ENCODE results near the gene ZRANB1. TPM values are rescaled to one million over a fixed set of nuclear protein-coding genes. Genes with fewer than 3 reads are reported as not detected.

ZRANB1 gene
- total RNA-seq, 1 donor from 2014 or later = 20.8 TPM

- no peak for DNase-seq (ENCODE audit: low read depth in 2 of 2)
These were observed 23.0 kb upstream of the ZRANB1 start for GRCh38 chr10:124918906-124919305.

GRCh38 chr10:124921261-124921660 lies 20.7 kb upstream of the ZRANB1 start:
- no peak for DNase-seq (ENCODE audit: low read depth in 2 of 2)

- no peak for DNase-seq (ENCODE audit: low read depth in 2 of 2)
These were observed 18.2 kb upstream of the ZRANB1 start for GRCh38 chr10:124923684-124924083.

- DNase-seq (ENCODE audit: low read depth in 2 of 2) = no peak
These were observed 15.4 kb upstream of the ZRANB1 start for GRCh38 chr10:124926548-124926947.

- DNase-seq (ENCODE audit: low read depth in 2 of 2) = no peak
These were observed 13.8 kb upstream of the ZRANB1 start for GRCh38 chr10:124928087-124928486.

GRCh38 chr10:124928545-124928944 lies 13.4 kb upstream of the ZRANB1 start:
- no peak for DNase-seq (ENCODE audit: low read depth in 2 of 2)

- peak in 1 of 2 donors; percentile 25 for DNase-seq (ENCODE audit: low read depth in 2 of 2)
These were observed 6.0 kb upstream of the ZRANB1 start for GRCh38 chr10:124935946-124936345.

GRCh38 chr10:124936813-124937212 lies 5.1 kb upstream of the ZRANB1 start:
- no peak for DNase-seq (ENCODE audit: low read depth in 2 of 2)

- no peak for DNase-seq (ENCODE audit: low read depth in 2 of 2)
These were observed 2.6 kb upstream of the ZRANB1 start for GRCh38 chr10:124939290-124939689.

- DNase-seq (ENCODE audit: low read depth in 2 of 2) = no peak
These were observed 620 bp downstream of the ZRANB1 start for GRCh38 chr10:124942317-124943169.

GRCh38 chr10:124943301-124944092 lies 1.6 kb downstream of the ZRANB1 start:
- DNase-seq (ENCODE audit: low read depth in 2 of 2) = peak in 1 of 2 donors; percentile 69

GRCh38 chr10:124944982-124945381 lies 3.1 kb downstream of the ZRANB1 start:
- no peak for DNase-seq (ENCODE audit: low read depth in 2 of 2)

GRCh38 chr10:124946945-124947344 lies 5.0 kb downstream of the ZRANB1 start:
- DNase-seq (ENCODE audit: low read depth in 2 of 2) = peak in 1 of 2 donors; percentile 69

GRCh38 chr10:124949543-124949942 lies 7.6 kb downstream of the ZRANB1 start:
- DNase-seq (ENCODE audit: low read depth in 2 of 2) = no peak

GRCh38 chr10:124952123-124952522 lies 10.2 kb downstream of the ZRANB1 start:
- no peak for DNase-seq (ENCODE audit: low read depth in 2 of 2)

- no peak for DNase-seq (ENCODE audit: low read depth in 2 of 2)
These were observed 11.5 kb downstream of the ZRANB1 start for GRCh38 chr10:124953421-124953820.

- DNase-seq (ENCODE audit: low read depth in 2 of 2) = no peak
These were observed 13.3 kb downstream of the ZRANB1 start for GRCh38 chr10:124955243-124955642.

- DNase-seq (ENCODE audit: low read depth in 2 of 2) = no peak
These were observed 13.9 kb downstream of the ZRANB1 start for GRCh38 chr10:124955868-124956267.

- DNase-seq (ENCODE audit: low read depth in 2 of 2) = no peak
These were observed 14.8 kb downstream of the ZRANB1 start for GRCh38 chr10:124956764-124957163.

- DNase-seq (ENCODE audit: low read depth in 2 of 2) = no peak
These were observed 15.6 kb downstream of the ZRANB1 start for GRCh38 chr10:124957404-124957947.

- DNase-seq (ENCODE audit: low read depth in 2 of 2) = no peak
These were observed 17.6 kb downstream of the ZRANB1 start for GRCh38 chr10:124959564-124959963.

GRCh38 chr10:124961248-124961570 lies 19.3 kb downstream of the ZRANB1 start:
- no peak for DNase-seq (ENCODE audit: low read depth in 2 of 2)

All from lung microvascular endothelial cell (primary cell).